GM21529 (cell line): ENCODE results near the gene MYBPC1.
"Not testable (repeated sequence)": the region's sequence is repeated elsewhere in the genome, so short reads cannot be mapped to it uniquely, and the experiment has no call there.

Source experiments
- ATAC-seq: cut with Tn5 transposase; IDR thresholded peaks from one replicate; pipeline ENCODE4 v1.9.1; 2021; ENCODE audit not compliant: unreplicated experiment

The MYBPC1 gene

DNA sequence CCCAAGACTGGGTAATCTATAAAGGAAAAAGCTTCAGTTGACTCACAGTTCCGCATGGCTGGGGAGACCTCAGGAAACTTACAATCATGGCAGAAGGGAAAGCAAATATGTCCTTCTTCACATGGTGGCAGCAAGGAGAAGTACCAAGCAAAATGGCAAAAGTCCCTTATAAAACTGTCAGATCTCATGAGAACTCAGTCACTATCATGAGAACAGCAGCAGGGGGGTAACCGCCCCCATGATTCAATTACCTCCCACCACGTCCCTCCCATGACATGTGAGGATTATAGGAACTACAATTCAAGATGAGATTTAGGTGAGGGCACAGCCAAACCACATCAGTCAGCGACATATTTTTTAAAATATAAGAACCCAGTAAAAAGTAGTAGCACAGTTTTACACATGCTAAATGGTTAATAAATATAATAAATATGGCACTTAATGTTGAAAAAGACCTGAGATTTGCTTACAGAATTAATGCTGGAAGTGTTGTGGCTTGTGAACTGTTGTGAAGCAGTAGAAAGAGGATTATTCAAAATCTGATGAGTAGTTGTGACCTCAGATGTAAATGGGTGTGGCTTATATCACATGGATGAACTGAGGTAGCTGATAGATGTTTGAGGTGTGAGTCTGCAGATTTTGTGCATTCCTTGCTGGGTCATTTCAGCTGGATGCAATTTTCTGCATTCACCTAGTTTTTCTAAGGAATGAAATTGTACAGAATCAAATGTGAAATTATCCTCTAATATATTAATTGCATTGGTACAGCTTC is 55.8 kb downstream of the MYBPC1 start:
- no peak for ATAC-seq

DNA sequence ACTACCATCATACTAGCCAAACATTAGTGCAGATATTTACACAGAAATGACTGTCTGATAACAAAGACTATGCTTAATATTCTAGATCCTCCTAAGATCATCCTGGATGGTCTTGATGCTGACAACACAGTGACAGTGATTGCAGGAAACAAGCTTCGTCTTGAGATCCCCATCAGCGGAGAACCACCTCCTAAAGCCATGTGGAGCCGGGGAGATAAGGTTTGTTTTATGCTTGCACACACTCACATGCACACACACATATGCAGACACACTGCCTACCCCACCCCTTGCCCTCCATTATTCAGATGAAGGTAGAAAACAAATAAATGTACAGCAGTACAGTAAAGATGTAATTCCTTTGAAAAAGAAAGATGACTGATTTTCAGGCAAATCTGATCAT is 58.3 kb downstream of the MYBPC1 start:
- ATAC-seq, result no peak

DNA sequence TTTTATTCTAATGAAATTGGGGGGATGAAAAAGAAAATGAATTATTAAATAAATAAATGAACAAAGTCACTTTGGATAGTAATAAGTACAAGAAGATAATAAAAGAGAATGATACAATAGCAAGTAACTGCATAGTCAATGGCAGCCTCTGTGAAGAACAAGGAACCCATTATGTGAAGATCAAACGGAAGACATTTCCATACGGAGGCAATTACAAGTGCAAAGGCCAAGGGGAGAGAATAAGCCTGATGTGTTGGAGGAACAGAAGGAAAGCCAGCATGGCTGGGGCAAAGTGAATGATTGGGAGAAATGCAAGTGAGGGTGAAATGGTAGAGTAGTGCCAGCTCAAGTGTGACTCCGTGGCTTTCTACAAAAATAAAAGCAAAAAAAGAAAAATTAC is 58.7 kb downstream of the MYBPC1 start:
- no peak for ATAC-seq

DNA sequence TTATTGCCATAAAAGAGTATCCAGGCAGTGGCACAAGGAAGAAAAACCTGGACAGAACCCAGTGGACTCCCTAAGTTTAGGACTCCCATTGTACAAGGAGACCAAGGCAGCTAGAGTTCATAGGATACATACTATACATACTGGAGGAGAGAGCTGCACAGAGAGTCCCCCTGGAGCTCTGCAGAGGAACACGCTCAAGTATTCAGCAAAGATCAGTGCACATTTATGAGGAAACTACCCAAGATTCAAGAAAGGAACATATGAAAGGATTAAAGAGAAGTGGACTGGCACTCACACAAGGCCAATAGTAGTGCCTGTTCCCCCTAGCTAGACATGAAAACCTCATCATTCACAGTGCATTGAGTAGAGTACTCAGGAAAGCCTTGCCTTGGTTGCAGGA is 59.7 kb downstream of the MYBPC1 start:
- no peak for ATAC-seq

DNA sequence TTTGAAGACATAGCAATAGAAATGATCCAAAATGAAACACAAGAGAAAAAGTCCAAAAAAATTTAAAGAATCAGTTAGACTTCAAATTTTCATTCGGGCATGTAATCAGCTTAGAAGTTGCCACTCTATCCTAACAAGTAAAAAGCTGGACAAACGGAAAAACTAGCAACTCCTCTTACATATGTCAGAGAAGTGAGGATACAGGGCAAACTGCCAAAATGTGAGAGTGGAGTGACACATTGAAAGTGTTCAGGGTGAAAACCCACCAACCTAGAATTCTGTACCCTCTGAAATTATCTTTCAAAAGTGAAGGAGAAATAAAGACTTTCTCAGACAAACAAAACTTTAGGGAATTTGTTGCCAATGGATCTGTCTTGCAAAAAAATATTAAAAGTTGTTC is 60.6 kb downstream of the MYBPC1 start:
- no peak for ATAC-seq

DNA sequence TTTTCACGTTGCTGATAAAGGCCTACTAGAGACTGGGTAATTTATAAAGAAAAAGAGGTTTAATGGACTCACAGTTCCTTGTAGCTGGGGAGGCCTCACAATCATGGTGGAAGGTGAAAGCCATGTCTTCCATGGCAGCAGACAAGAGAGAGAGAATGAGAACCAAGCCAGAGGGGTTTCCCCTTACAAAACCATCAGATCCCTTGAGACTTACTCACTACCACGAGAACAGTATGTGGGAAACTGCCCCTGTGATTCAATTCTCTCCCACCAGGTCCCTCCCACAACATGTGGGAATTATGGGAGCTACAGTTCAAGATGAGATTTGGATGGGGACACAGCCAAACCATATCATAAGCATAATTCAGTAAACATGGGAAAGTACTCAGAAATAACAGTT is 65.9 kb downstream of the MYBPC1 start:
- not testable (repeated sequence) for ATAC-seq

DNA sequence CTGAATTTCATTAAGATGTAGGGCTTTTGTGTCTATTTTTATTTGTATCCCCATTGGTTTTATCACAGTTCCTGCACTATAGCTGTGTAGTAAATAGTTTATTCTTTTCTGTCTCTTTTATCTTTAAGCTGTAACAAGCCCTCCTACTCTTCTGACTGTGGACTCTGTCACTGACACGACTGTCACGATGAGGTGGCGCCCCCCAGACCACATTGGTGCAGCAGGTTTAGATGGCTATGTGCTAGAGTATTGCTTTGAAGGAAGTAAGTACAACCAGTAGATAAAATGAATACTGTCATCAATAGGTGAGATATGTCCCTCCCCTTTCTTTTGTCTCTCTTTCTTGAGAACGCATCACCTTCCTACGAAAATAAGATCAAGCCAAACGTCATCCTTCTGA is 68.5 kb downstream of the MYBPC1 start:
- no peak for ATAC-seq

DNA sequence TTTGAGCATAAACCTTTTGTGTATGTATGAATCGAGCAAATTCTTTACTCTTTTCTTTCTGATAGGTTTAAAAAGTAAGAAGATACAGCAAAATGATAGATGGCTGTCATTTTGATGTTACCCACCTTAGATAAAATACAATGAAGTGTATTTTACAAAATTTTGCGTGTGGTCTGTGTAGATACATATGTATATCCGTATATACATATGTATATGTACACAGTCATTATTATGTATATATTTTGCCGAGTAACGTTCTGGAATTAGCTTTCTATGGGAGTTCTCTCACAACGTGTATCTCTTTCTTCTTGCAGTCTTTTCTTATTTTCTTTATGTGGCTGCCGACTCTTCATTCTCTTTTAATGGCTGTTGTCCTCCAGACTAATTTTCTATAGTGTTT is 70.2 kb downstream of the MYBPC1 start:
- ATAC-seq, result no peak

DNA sequence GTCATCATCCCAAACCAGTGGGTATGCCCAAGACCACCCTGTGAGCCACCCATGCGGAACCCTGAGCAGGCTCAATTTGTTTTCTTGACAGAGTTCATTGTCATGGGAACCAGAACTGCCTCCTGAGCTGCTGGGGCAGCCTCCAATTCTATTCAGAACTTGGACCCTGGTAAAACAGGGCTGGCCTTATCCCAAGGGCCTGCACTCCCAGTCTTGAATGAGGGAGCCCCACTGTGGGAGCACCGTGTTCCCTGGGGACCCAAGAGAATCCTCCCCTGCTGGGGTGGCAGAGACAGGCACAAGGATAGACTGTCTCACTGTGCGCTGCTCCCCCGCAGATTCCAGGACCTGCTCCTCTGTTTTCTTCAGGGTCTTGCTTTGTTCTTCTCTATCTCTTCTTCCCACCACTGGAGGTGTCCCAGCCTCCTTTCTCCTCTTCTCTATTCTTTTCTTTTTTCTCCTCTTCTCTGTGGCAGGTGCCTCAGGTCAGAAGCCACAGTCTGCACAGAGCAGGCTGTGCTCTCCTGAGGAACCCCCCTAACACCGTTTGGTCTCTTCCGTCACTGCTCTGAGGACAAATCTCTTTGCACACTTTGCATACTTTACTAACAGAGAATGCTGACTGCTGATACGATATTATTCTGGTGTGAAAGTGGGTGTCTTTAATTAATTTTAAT is 71.4 kb downstream of the MYBPC1 start:
- no peak for ATAC-seq

DNA sequence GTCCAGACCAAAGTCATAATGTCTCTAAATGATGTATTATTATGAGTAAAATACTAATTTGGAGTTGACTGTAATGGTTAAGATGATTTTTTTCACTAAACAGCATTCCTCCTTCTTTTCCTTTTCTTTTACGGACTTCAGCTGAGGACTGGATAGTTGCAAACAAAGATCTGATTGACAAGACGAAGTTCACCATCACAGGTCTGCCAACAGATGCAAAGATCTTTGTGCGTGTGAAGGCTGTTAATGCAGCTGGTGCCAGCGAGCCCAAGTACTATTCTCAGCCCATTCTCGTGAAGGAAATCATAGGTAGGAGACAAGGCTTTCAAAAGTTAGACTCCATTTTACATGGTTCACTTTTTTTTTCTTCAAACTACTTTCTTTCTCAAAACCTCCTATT is 72.8 kb downstream of the MYBPC1 start:
- no peak for ATAC-seq

DNA sequence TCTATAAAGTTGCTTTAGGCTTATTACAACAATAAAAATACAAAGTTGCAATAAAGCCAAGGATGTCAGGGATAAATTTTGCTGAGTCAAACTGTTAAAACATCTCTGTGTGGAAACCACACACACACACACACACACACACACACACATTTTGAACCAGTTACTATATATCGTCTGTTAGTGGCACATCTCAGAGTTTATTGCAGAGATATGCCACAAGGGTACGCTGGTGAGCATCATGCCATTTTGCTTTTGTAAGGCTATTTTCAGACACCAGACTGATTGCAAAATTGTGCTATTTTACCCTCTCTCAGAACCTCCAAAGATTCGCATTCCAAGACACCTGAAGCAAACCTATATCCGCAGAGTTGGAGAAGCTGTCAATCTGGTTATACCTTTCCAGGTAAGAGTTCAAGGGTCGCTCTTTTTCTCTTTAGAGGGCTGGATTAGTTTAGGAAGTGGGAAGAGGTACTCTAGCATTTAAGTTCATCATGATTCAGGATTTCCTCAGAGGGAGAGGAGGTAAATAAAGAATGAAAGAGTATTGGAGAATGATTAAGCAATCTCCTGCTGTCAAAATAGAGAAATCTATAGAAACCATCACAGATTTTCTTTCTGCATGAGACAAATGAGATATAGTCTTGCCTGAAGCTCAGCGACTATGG is 75.4 kb downstream of the MYBPC1 start:
- no peak for ATAC-seq

DNA sequence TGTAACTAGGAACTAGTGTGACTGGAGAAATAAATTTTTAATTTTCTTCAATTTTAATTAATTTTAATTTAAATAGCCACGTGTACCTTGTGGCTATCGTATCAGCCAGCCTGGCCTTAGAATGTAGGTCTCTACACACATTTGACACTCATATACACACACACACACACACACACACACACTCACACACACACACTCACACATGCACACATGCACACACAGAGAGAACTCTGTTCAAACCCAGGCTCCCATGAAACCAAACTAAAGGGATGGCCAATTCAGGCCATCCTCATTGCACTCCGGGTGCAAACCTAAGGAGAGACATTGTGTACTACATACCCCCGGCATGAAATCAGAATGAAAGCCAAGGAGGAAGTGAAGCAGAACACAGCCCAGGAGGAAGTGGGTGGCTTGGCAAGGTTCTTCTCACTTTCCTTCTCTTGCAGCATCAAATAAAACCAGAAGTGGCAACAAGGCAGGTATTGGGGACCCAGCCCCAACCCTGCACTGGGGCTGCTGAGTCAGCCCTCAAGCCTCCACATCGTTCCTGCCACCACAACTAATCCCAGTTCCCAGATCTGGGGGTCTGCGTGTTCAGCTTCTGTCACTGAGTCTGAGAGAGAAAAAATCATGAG is 76.5 kb downstream of the MYBPC1 start:
- ATAC-seq, result peak; percentile 93

DNA sequence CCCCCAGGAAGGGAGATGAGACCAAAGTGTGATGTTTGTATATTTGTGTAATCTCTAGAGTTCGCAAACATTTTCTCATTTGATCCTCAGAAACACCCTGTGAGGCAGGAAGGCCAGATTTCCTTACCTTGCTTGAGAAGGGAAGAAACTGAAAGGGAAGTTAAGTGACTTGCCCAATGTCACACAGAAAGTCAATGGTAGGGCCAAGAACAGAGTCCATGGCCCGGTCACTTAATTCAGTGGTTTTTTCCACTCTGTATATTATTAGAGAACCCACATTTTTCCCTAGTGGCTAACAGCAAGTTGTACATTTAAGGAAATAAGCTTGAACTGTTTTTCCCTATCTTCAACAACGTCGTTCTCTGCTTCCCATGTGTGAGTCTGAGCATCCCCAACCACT is 77.1 kb downstream of the MYBPC1 start:
- no peak for ATAC-seq

DNA sequence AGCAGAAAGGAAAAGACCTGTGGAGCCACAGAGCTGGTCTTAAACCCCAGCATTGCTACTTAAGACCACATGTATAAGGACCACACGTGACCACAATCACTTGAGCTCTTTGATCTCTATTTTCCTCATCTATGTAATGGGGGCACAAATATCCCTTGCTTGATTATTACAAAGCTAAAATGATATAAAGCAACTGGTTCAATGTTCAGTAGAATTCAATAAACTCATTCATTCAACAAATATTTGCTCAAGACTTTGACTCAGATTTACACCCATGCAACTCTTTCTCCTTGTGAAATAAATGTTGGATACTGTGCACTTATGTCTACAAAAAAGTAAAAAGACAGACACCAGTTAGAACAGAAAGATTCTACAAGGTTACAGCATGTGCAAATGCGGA is 80.8 kb downstream of the MYBPC1 start:
- ATAC-seq, result no peak

DNA sequence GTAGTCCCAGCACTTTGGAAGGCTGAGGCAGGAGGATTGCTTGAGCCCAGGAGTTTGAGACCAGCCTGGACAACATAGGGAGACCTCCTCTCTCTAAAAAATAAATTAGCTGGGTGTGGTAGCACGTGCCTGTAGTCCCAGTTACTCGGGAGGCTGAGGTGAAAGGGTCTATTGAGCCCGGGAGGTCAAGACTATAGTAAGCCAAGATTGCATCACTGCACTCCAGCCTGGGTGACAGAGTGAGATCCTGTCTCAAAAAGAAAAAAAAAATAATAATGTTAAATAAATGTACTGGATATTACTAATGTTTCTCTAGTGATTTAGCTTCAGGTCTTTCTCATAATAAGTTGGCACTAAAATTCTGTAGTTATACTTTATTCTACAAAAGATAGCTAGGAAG is 81.7 kb downstream of the MYBPC1 start:
- ATAC-seq, result not testable (repeated sequence)

DNA sequence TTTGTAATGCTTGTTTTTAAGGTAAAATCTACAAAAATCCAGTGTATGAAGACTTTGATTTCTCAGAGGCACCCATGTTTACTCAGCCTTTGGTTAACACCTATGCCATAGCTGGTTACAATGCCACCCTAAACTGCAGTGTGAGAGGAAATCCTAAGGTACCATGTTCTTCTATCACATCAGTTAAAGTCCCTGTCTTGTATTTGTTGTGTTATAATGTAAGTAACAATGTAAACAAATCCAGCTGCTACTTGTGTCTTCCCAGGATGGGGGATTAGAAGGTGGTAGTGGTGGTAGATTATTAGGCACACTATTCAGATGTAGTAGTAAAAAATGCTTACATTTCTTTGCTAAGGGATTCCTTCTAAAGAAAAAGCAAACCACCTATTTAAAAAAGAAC is 83.3 kb downstream of the MYBPC1 start:
- no peak for ATAC-seq

DNA sequence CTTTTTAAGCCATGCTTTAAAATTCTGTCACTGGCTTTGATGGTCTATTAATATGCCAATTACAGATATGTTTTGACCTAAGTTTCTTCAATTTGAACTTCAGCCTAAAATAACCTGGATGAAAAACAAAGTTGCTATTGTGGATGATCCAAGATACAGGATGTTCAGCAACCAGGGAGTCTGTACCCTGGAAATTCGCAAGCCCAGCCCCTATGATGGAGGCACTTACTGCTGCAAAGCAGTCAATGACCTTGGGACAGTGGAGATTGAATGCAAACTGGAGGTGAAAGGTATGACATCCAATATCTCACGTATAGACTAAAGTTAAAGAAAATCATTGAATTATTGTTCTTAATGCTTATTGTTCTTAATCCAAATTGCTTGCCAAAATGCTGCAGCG is 85.5 kb downstream of the MYBPC1 start:
- ATAC-seq, result no peak

DNA sequence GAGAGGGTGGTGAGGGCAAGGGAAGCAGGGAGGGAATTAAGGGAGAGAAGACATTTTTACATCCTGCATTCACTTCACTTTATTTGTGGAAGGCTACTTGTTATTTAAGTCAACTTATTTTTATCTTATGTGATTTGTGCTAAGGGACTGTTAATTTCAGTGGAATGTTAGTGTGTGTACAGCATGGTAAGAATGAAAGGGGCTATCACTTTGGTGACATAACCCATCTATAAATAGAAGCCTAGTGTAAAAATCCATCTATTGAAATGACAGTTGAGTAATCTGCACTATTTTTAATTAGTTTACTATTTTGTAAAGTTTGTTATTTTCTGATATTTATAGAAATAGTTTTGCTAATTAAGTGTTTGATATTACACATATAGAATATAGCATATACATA is 85.9 kb downstream of the MYBPC1 start:
- no peak for ATAC-seq

DNA sequence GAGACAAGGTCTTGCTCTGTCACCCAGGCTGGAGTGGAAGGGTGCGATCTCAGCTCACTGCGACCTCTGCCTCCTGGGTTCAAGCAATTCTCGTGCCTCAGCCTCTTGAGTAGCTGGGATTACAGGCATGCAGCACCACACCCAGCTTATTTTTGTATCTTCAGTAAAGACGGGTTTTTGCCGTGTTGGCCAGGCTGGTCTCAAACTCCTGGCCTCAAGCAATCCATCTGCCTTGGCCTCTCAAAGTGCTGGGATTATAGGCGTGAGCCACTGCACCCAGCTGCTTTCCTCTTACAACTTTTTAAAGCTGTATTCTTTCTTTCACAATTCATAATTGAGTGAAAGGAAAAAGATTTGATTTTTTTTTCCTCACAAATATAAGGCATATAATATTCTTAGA is 86.9 kb downstream of the MYBPC1 start:
- ATAC-seq, result not testable (repeated sequence)

DNA sequence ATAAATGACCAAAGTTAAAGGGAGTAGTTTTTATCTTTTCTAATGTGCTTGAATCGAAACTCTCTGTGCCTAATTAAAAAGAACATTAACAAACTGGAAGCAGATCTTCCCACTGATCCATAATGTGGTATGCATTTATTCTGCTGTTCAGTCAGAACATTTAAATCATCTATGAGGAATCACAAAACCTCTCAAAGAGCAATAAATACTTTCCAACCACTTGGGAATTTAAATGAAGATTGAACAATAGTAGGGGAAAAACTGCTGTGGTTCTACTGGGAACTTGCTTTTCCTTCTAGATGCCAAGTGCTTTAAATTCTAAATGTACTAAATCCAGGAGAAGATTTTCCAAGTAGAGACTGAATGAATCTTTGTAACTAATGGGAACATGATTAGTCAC is 90.3 kb downstream of the MYBPC1 start:
- no peak for ATAC-seq

DNA sequence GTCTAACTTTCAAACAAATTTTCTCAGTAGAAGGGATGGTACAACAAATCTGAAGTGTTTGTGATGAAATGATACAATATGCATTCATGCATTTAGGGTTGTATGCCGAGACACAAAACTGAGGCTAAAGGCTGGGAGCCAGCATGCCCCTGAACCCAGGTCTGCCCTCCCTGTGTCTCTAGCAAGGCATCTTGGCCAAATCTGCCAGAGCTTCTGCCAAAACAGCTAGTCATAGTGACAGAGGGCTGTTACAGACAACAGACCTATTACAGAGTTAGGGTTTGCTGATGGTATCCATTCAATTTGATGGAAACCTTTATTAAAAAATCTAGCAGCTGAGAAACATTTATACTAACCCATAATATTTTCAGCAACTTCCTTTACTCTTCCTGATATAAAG is 91.4 kb downstream of the MYBPC1 start:
- ATAC-seq, result no peak
